Measurements from ENCODE around the gene OLIG1. TPM values are rescaled to one million over a fixed set of nuclear protein-coding genes. Genes with fewer than 3 reads are reported as not detected.
A peak's percentile ranks its signal among the peaks of the same experiment; 100 is the strongest.

The OLIG1 gene, protein sequence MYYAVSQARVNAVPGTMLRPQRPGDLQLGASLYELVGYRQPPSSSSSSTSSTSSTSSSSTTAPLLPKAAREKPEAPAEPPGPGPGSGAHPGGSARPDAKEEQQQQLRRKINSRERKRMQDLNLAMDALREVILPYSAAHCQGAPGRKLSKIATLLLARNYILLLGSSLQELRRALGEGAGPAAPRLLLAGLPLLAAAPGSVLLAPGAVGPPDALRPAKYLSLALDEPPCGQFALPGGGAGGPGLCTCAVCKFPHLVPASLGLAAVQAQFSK
- polyA plus RNA-seq (2013, experiment 1 of 4): not detected
- not detected for polyA plus RNA-seq (2013, experiment 2 of 4)
- polyA plus RNA-seq (2013, experiment 3 of 4): 0.11 TPM
- not detected for polyA plus RNA-seq (2013, experiment 4 of 4)

GRCh38 chr21:33069994-33070743 is at the start of gene OLIG1:
TSS of gene OLIG1 (plus strand) at chr21:33070141. CDS start at chr21:33070247, 106 bp downstream.
- no peaks in the 10 kb centered on the region for H3K9me3 ChIP-seq (ENCODE audit: control insufficient read depth, low read length)
- WGBS, 2 experiments: 0% methylated on average over 82 of the region's 82 CpGs
- H3K36me3 ChIP-seq (ENCODE audit: control insufficient read depth, insufficient read depth, low read length): no peaks in the 10 kb centered on the region
- H3K4me3 ChIP-seq (ENCODE audit: insufficient read depth, low read depth, low read length): peak within 1 kb of the TSS; percentile 26
- H3K27ac ChIP-seq (ENCODE audit: insufficient read depth, low read depth, low read length, poor library complexity, severe bottlenecking): no peak within 1 kb of the TSS
- peaks cover 20% of the 10 kb centered on the region for H3K4me1 ChIP-seq (ENCODE audit: control insufficient read depth, insufficient read depth, low read length)
- H3K27me3 ChIP-seq (ENCODE audit: control insufficient read depth, insufficient read depth, low read length, poor library complexity, severe bottlenecking): peaks cover 100% of the 10 kb centered on the region

DNA sequence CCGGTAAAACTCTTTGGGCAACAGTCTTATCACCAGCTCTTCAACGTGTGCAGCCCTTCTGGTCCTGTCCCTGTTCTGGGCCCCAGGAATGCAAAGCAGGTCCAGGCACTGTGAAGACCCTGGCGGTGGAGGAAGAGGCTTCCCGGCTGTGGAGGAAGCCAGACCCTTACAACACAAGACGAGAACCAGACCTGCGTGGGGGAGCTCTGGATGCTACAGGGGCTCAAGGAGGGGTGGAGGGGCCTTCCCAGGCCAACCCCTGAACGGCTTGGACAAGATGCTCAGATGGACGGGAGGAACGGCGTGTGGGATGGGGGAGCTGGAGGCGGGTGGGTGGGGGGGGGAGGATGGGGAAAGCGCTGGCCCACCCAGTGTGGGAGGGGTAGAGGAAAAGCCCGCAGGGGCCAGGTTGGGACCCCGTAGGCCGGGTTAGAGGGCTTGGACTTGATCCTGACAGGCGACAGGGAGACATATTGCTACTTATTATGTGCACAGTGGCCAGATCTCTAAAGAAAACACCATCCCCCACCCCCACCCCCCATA is 49.3 kb upstream of the OLIG1 start:
- no peaks in the 10 kb centered on the region for H3K9me3 ChIP-seq (ENCODE audit: control insufficient read depth, low read length)
- WGBS, 2 experiments: 21 to 24% methylated on average over 11 to 16 of the region's 16 CpGs

GRCh38 chr21:33021150-33021549 is 48.8 kb upstream of the OLIG1 start:
- Histone ChIP-seq H3K27me3 (ENCODE audit: control insufficient read depth, insufficient read depth, low read length, poor library complexity, severe bottlenecking) (peaks cover 100% of the 10 kb centered on the region), H3K9me3 (ENCODE audit: control insufficient read depth, low read length) (no peaks in the 10 kb centered on the region), H3K4me3 (ENCODE audit: insufficient read depth, low read depth, low read length) (no peak overlapping the region), H3K27ac (ENCODE audit: insufficient read depth, low read depth, low read length, poor library complexity, severe bottlenecking) (no peak overlapping the region), H3K36me3 (ENCODE audit: control insufficient read depth, insufficient read depth, low read length) (no peaks in the 10 kb centered on the region), H3K4me1 (ENCODE audit: control insufficient read depth, insufficient read depth, low read length) (peaks cover 39% of the 10 kb centered on the region)
- 58 to 64% methylated on average over 11 of the region's 11 CpGs for WGBS, 2 experiments

More for the DNA sequence above, 49.3 kb upstream of the OLIG1 start:
- Histone ChIP-seq H3K27ac (ENCODE audit: insufficient read depth, low read depth, low read length, poor library complexity, severe bottlenecking) (no peak overlapping the region), H3K4me3 (ENCODE audit: insufficient read depth, low read depth, low read length) (peak overlapping the region; percentile 37), H3K27me3 (ENCODE audit: control insufficient read depth, insufficient read depth, low read length, poor library complexity, severe bottlenecking) (peaks cover 100% of the 10 kb centered on the region), H3K4me1 (ENCODE audit: control insufficient read depth, insufficient read depth, low read length) (peaks cover 34% of the 10 kb centered on the region), H3K36me3 (ENCODE audit: control insufficient read depth, insufficient read depth, low read length) (no peaks in the 10 kb centered on the region)

GRCh38 chr21:33021667-33022066 is 48.3 kb upstream of the OLIG1 start:
- Histone ChIP-seq H3K4me1 (ENCODE audit: control insufficient read depth, insufficient read depth, low read length) (peaks cover 39% of the 10 kb centered on the region), H3K4me3 (ENCODE audit: insufficient read depth, low read depth, low read length) (no peak overlapping the region), H3K36me3 (ENCODE audit: control insufficient read depth, insufficient read depth, low read length) (no peaks in the 10 kb centered on the region), H3K9me3 (ENCODE audit: control insufficient read depth, low read length) (no peaks in the 10 kb centered on the region), H3K27me3 (ENCODE audit: control insufficient read depth, insufficient read depth, low read length, poor library complexity, severe bottlenecking) (peaks cover 100% of the 10 kb centered on the region), H3K27ac (ENCODE audit: insufficient read depth, low read depth, low read length, poor library complexity, severe bottlenecking) (no peak overlapping the region)
- 34 to 45% methylated on average over 4 of the region's 4 CpGs for WGBS, 2 experiments

DNA sequence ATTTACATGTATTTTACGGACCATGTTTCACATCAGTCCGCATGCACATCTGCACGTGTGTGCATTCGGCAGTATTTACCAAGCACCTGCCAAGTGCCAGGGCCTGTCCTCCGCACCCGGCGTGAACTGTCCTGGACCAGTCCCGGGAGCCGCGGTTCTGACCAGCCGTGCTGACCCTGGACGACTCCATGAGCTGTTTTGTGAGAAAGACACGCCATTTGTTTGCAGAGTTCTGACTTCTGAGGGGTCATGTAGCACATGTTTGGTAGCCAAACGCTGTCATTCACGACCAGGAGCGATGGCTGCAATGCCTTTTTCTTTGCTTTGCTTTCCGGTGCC is 47.5 kb upstream of the OLIG1 start:
- no peak overlapping the region for H3K27ac ChIP-seq (ENCODE audit: insufficient read depth, low read depth, low read length, poor library complexity, severe bottlenecking)
- H3K36me3 ChIP-seq (ENCODE audit: control insufficient read depth, insufficient read depth, low read length): no peaks in the 10 kb centered on the region
- no peak overlapping the region for H3K4me3 ChIP-seq (ENCODE audit: insufficient read depth, low read depth, low read length)
- no peaks in the 10 kb centered on the region for H3K9me3 ChIP-seq (ENCODE audit: control insufficient read depth, low read length)
- H3K4me1 ChIP-seq (ENCODE audit: control insufficient read depth, insufficient read depth, low read length): peaks cover 39% of the 10 kb centered on the region
- 24% methylated on average over 17 of the region's 17 CpGs for WGBS, 2 experiments
- H3K27me3 ChIP-seq (ENCODE audit: control insufficient read depth, insufficient read depth, low read length, poor library complexity, severe bottlenecking): peaks cover 100% of the 10 kb centered on the region

DNA sequence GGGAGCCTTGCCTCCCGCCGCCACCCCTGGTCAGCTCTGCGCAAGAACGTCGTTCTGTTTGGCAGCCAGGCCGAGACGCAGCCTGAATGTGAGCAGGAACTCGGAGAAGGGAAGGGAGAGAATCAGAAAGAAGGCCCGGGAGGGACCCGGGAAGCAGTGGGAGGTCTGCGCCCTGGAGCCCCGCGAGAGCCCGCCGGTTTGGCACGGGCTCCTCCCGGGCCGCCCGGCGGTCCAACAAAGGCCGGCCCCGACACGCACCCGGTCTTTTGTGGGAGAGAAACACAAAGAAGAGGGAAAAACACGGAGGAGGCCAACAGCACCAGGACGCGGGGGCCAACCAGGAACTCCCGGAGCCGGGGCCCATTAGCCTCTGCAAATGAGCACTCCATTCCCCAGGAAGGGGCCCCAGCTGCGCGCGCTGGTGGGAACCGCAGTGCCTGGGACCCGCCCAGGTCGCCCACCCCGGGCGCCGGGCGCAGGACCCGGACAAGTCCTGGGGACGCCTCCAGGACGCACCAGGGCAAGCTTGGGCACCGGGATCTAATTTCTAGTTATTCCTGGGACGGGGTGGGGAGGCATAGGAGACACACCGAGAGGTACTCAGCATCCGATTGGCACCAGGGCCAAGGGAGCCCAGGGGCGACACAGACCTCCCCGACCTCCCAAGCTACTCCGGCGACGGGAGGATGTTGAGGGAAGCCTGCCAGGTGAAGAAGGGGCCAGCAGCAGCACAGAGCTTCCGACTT is 46.9 kb upstream of the OLIG1 start:
- no peaks in the 10 kb centered on the region for H3K9me3 ChIP-seq (ENCODE audit: control insufficient read depth, low read length)
- H3K27me3 ChIP-seq (ENCODE audit: control insufficient read depth, insufficient read depth, low read length, poor library complexity, severe bottlenecking): peaks cover 100% of the 10 kb centered on the region
- H3K4me3 ChIP-seq (ENCODE audit: insufficient read depth, low read depth, low read length): no peak overlapping the region
- H3K4me1 ChIP-seq (ENCODE audit: control insufficient read depth, insufficient read depth, low read length): peaks cover 39% of the 10 kb centered on the region
- H3K27ac ChIP-seq (ENCODE audit: insufficient read depth, low read depth, low read length, poor library complexity, severe bottlenecking): no peak overlapping the region
- 1 to 2% methylated on average over 52 of the region's 52 CpGs for WGBS, 2 experiments
- H3K36me3 ChIP-seq (ENCODE audit: control insufficient read depth, insufficient read depth, low read length): no peaks in the 10 kb centered on the region

- peaks cover 100% of the 10 kb centered on the region for H3K27me3 ChIP-seq (ENCODE audit: control insufficient read depth, insufficient read depth, low read length, poor library complexity, severe bottlenecking)
- H3K9me3 ChIP-seq (ENCODE audit: control insufficient read depth, low read length): no peaks in the 10 kb centered on the region
- no peak overlapping the region for H3K27ac ChIP-seq (ENCODE audit: insufficient read depth, low read depth, low read length, poor library complexity, severe bottlenecking)
- H3K4me3 ChIP-seq (ENCODE audit: insufficient read depth, low read depth, low read length): no peak overlapping the region
- 2 to 4% methylated on average over 49 of the region's 49 CpGs for WGBS, 2 experiments
- peaks cover 39% of the 10 kb centered on the region for H3K4me1 ChIP-seq (ENCODE audit: control insufficient read depth, insufficient read depth, low read length)
- H3K36me3 ChIP-seq (ENCODE audit: control insufficient read depth, insufficient read depth, low read length): no peaks in the 10 kb centered on the region
Measured at GRCh38 chr21:33023574-33024200, 46.3 kb upstream of the OLIG1 start.

GRCh38 chr21:33024201-33025103 is 45.5 kb upstream of the OLIG1 start:
- WGBS, 2 experiments: 7 to 8% methylated on average over 40 of the region's 40 CpGs
- Histone ChIP-seq H3K9me3 (ENCODE audit: control insufficient read depth, low read length) (no peaks in the 10 kb centered on the region), H3K36me3 (ENCODE audit: control insufficient read depth, insufficient read depth, low read length) (no peaks in the 10 kb centered on the region), H3K27ac (ENCODE audit: insufficient read depth, low read depth, low read length, poor library complexity, severe bottlenecking) (no peak overlapping the region), H3K27me3 (ENCODE audit: control insufficient read depth, insufficient read depth, low read length, poor library complexity, severe bottlenecking) (peaks cover 100% of the 10 kb centered on the region), H3K4me3 (ENCODE audit: insufficient read depth, low read depth, low read length) (no peak overlapping the region), H3K4me1 (ENCODE audit: control insufficient read depth, insufficient read depth, low read length) (peaks cover 39% of the 10 kb centered on the region)

DNA sequence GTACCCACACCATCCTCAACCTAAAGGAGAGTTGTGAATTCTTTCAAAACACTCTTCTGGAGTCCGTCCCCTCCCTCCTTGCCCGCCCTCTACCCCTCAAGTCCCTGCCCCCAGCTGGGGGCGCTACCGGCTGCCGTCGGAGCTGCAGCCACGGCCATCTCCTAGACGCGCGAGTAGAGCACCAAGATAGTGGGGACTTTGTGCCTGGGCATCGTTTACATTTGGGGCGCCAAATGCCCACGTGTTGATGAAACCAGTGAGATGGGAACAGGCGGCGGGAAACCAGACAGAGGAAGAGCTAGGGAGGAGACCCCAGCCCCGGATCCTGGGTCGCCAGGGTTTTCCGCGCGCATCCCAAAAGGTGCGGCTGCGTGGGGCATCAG is 44.8 kb upstream of the OLIG1 start:
- H3K36me3 ChIP-seq (ENCODE audit: control insufficient read depth, insufficient read depth, low read length): no peaks in the 10 kb centered on the region
- H3K4me1 ChIP-seq (ENCODE audit: control insufficient read depth, insufficient read depth, low read length): peaks cover 34% of the 10 kb centered on the region
- peak overlapping the region; percentile 26 for H3K4me3 ChIP-seq (ENCODE audit: insufficient read depth, low read depth, low read length)
- WGBS, 2 experiments: 0 to 1% methylated on average over 22 of the region's 22 CpGs
- H3K27me3 ChIP-seq (ENCODE audit: control insufficient read depth, insufficient read depth, low read length, poor library complexity, severe bottlenecking): peaks cover 100% of the 10 kb centered on the region
- no peaks in the 10 kb centered on the region for H3K9me3 ChIP-seq (ENCODE audit: control insufficient read depth, low read length)
- no peak overlapping the region for H3K27ac ChIP-seq (ENCODE audit: insufficient read depth, low read depth, low read length, poor library complexity, severe bottlenecking)
